RWPE2 (cell line): ENCODE measurements around the gene PIP4K2A.

Experiments
- ATAC-seq: fragments of 200-7000 bp; cut with Tn5 transposase; 3 replicates; pipeline ENCODE4 v1.9.1; 2021; ENCODE audit warnings: low read depth
- DNase-seq: peaks from one replicate; pipeline ENCODE4 v3.0.0-alpha.2; 2020; ENCODE audit warnings: low spot score
- H3K27ac ChIP-seq: fragments of 450-650 bp; 2 replicates; pipeline ENCODE4 v1.5.1; 2017; ENCODE audit warnings: mild to moderate bottlenecking; ENCODE audit not compliant: poor library complexity, severe bottlenecking
- H3K27me3 ChIP-seq: fragments of 250-450 bp; sonication (Bioruptor Pico); 2 replicates; pipeline ENCODE4 v1.5.1; 2021; ENCODE audit warnings: mild to moderate bottlenecking, moderate library complexity; ENCODE audit not compliant: insufficient read depth, poor library complexity, severe bottlenecking
- H3K36me3 ChIP-seq: fragments of 250-450 bp; sonication (Bioruptor Pico); 2 replicates; pipeline ENCODE4 v1.5.1; 2020; ENCODE audit warnings: low read depth, mild to moderate bottlenecking, moderate library complexity
- H3K4me1 ChIP-seq: fragments of 250-450 bp; sonication (Bioruptor Pico); 2 replicates; pipeline ENCODE4 v1.5.1; 2021; ENCODE audit warnings: mild to moderate bottlenecking, moderate library complexity; ENCODE audit not compliant: insufficient read depth, poor library complexity, severe bottlenecking
- H3K4me3 ChIP-seq: fragments of 250-450 bp; sonication (Bioruptor Pico); 2 replicates; pipeline ENCODE4 v1.5.1; 2021; ENCODE audit warnings: mild to moderate bottlenecking, moderate library complexity; ENCODE audit not compliant: severe bottlenecking
- H3K9me3 ChIP-seq: fragments of 250-450 bp; sonication (Bioruptor Pico); 2 replicates; pipeline ENCODE4 v1.5.1; 2021; ENCODE audit warnings: mild to moderate bottlenecking, moderate library complexity; ENCODE audit not compliant: severe bottlenecking
- TF ChIP-seq, protein P1 (sequence below): fragments of 450-650 bp; IDR thresholded peaks from one replicate; pipeline ENCODE4 v1.5.1; 2017; ENCODE audit warnings: mild to moderate bottlenecking, moderate library complexity; ENCODE audit not compliant: poor library complexity, severe bottlenecking

PIP4K2A gene

GRCh38 chr10:22612318-22612717, 102.1 kb downstream of the PIP4K2A start:
- Histone ChIP-seq H3K27ac (no peak overlapping the region), H3K4me1 (no peaks in the 10 kb centered on the region), H3K4me3 (no peak overlapping the region), H3K27me3 (no peaks in the 10 kb centered on the region), H3K9me3 (no peaks in the 10 kb centered on the region), H3K36me3 (peaks cover 3% of the 10 kb centered on the region; the same call in 1 of the 2 replicates)
- TF ChIP-seq, protein P1, sequence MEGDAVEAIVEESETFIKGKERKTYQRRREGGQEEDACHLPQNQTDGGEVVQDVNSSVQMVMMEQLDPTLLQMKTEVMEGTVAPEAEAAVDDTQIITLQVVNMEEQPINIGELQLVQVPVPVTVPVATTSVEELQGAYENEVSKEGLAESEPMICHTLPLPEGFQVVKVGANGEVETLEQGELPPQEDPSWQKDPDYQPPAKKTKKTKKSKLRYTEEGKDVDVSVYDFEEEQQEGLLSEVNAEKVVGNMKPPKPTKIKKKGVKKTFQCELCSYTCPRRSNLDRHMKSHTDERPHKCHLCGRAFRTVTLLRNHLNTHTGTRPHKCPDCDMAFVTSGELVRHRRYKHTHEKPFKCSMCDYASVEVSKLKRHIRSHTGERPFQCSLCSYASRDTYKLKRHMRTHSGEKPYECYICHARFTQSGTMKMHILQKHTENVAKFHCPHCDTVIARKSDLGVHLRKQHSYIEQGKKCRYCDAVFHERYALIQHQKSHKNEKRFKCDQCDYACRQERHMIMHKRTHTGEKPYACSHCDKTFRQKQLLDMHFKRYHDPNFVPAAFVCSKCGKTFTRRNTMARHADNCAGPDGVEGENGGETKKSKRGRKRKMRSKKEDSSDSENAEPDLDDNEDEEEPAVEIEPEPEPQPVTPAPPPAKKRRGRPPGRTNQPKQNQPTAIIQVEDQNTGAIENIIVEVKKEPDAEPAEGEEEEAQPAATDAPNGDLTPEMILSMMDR, result no peak
- no peak for ATAC-seq
- no peak for DNase-seq

DNA sequence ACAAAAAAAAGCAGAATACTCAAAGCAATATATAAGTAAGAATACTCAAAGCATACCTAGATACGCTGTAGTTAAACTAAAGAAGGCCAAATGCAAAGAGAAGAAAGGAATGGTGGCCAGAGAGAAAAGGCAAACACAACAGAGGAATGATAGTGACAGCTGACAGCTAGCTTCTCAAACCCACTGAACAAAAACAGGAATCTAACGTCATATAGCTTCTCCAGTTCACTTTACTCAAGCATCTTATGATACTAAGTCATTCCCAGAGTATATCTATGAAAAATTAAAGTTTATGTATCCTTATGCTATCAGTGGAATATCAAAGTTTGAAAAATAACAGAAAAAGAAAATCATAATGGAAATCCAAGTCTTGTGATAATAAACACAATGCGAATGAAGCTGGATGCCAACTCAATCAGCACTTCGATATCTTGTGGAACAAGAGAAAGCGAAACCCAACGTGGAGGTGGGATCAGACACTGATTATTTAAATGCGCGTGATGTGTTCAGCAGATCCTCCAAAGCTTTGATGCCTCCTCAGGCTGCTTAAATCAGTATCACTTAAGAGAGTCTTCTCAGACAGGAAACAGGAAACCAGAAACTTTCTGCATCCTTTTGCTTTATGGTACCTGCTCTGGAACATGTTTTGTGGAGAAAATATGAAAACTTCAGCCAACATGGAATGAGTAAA, 102.8 kb downstream of the PIP4K2A start:
- no peaks in the 10 kb centered on the region for H3K4me1 ChIP-seq

DNA sequence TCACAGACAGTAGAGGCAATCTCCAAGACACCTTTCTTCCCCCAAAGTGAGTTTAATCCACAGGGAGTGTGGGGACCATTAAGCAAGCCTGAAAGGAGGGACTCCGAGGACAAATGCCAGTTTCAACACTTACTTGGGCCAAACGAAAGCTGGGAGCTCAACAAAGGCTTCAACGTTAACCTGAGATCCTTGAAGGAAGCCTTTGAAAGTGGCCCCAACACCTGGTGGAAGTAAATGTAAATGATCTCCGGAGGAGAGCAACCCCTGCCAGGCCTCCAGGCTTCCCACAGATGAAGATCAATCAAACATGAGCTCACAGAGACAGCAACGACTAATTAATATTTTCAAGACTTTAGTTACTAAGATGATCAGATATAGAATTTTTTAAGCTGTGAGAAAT, 103.8 kb downstream of the PIP4K2A start:
- no peaks in the 10 kb centered on the region for H3K27me3 ChIP-seq

More for the DNA sequence above, 102.8 kb downstream of the PIP4K2A start:
- no peak for ATAC-seq
- no peak overlapping the region for H3K4me3 ChIP-seq
- no peaks in the 10 kb centered on the region for H3K9me3 ChIP-seq
- DNase-seq, result no peak
- H3K27ac ChIP-seq, result no peak overlapping the region
- H3K36me3 ChIP-seq, result peaks cover 3% of the 10 kb centered on the region; the same call in 1 of the 2 replicates
- no peaks in the 10 kb centered on the region for H3K27me3 ChIP-seq
- TF ChIP-seq, protein P1, result no peak

GRCh38 chr10:22609719-22610465, 104.5 kb downstream of the PIP4K2A start:
- H3K4me1 ChIP-seq, result peaks cover 4% of the 10 kb centered on the region
- H3K27ac ChIP-seq, result no peak overlapping the region
- TF ChIP-seq, protein P1, result no peak
- peaks cover 3% of the 10 kb centered on the region; the same call in 1 of the 2 replicates for H3K36me3 ChIP-seq
- ATAC-seq (no peak), DNase-seq (no peak)
- H3K9me3 ChIP-seq, result no peaks in the 10 kb centered on the region
- H3K27me3 ChIP-seq, result no peaks in the 10 kb centered on the region
- no peak overlapping the region for H3K4me3 ChIP-seq

More for the DNA sequence above, 103.8 kb downstream of the PIP4K2A start:
- DNase-seq (no peak), ATAC-seq (no peak)
- no peak overlapping the region for H3K27ac ChIP-seq
- H3K36me3 ChIP-seq, result peaks cover 3% of the 10 kb centered on the region; the same call in 1 of the 2 replicates
- TF ChIP-seq, protein P1, result no peak
- H3K9me3 ChIP-seq, result no peaks in the 10 kb centered on the region
- H3K4me3 ChIP-seq, result no peak overlapping the region
- no peaks in the 10 kb centered on the region for H3K4me1 ChIP-seq

GRCh38 chr10:22609251-22609650, 105.1 kb downstream of the PIP4K2A start:
- H3K4me3 ChIP-seq, result no peak overlapping the region
- H3K4me1 ChIP-seq, result peaks cover 4% of the 10 kb centered on the region
- H3K9me3 ChIP-seq, result no peaks in the 10 kb centered on the region
- H3K27ac ChIP-seq, result no peak overlapping the region
- H3K36me3 ChIP-seq, result peaks cover 3% of the 10 kb centered on the region; the same call in 1 of the 2 replicates
- ATAC-seq, result no peak
- DNase-seq, result no peak
- TF ChIP-seq, protein P1, result no peak
- no peaks in the 10 kb centered on the region for H3K27me3 ChIP-seq
